Aorta (tissue), 5 donors: ENCODE measurements around the gene SNORC. TPM values are rescaled to one million over a fixed set of nuclear protein-coding genes. Genes with fewer than 3 reads are reported as not detected.

Experiments
- ATAC-seq: fragments of 200-7000 bp; cut with Tn5 transposase; one replicate; pipeline ENCODE4 v1.9.1; 2022; ENCODE audit warnings: moderate library complexity; ENCODE audit not compliant: low FRiP score
- DNase-seq, 2 donors: peaks; one replicate each; pipeline ENCODE4 v3.0.0-alpha.2; 2020
- H3K27ac ChIP-seq, 2 donors: one replicate each; pipeline ENCODE4 v1.5.1; 2013; ENCODE audit warnings: low read length in 2 of 2, mild to moderate bottlenecking in 2 of 2, moderate library complexity in 2 of 2, control low read depth in 1 of 2, inconsistent platforms in 1 of 2, low read depth in 1 of 2
- H3K27me3 ChIP-seq, 2 donors: one replicate each; pipeline ENCODE4 v1.6.1; 2013; ENCODE audit warnings: control low read depth in 1 of 2, low read length in 1 of 2, mild to moderate bottlenecking in 1 of 2, moderate library complexity in 1 of 2; ENCODE audit not compliant: insufficient read depth in 2 of 2, control insufficient read depth in 1 of 2
- H3K36me3 ChIP-seq, 2 donors: one replicate each; pipeline ENCODE4 v1.6.1; 2013; ENCODE audit warnings: control low read depth in 1 of 2, low read length in 1 of 2, mild to moderate bottlenecking in 1 of 2; ENCODE audit not compliant: insufficient read depth in 2 of 2, control insufficient read depth in 1 of 2
- H3K4me1 ChIP-seq, 2 donors: one replicate each; pipeline ENCODE4 v1.6.1; 2013; ENCODE audit warnings: low read length in 2 of 2, control low read depth in 1 of 2, mild to moderate bottlenecking in 1 of 2, moderate library complexity in 1 of 2; ENCODE audit not compliant: insufficient read depth in 2 of 2, control insufficient read depth in 1 of 2
- H3K4me3 ChIP-seq, 2 donors: one replicate each; pipeline ENCODE4 v1.5.1; 2013; ENCODE audit warnings: low read length in 2 of 2, control low read depth in 1 of 2, mild to moderate bottlenecking in 1 of 2
- H3K9me3 ChIP-seq: one replicate; pipeline ENCODE4 v1.6.1; 2013; ENCODE audit warnings: mild to moderate bottlenecking, low read length; ENCODE audit not compliant: control insufficient read depth
- WGBS, 2 donors: extraction: QIAGEN DNeasy Blood & Tissue Kit; methylation state at CpG; one replicate each; pipeline ENCODE4 v1.1.7; 2013; 5-methylcytosine and 5-hydroxymethylcytosine counted together
- intact Hi-C, 2 donors: fragments of 100-400 bp; cut with DNase I; formaldehyde crosslinking; loops; one replicate each; pipeline versions ENCODE4 v1.14.2 to v1.15.0; 2022
- polyA plus RNA-seq, 2 donors: library from polyadenylated mRNA; stranded (reverse); fragments of 200-250 nt; gene quantifications; one replicate each; pipeline ENCODE4 v1.2.3, GENCODE V29; 2013
- total RNA-seq, 2 donors: library from RNA; stranded (reverse); fragmentation: NEBNext Ultra II Directional; extraction: Animal tissue kit (Norgen Biotek cat#: 25700); gene quantifications; one replicate each; pipeline ENCODE4 v1.2.1, GENCODE V29; 2021
- donor health status: healthy with polysubstance abuse.
- donor health status: Bipolar disorder and iron deficiency.
- donor health status: DM: no; HTN: no; CAD: no.
- donor health status: DM: no; HTN: no; CAD: no.
- donor health status: DM: yes; HTN: yes; CAD: no.

SNORC gene
- total and polyA plus RNA-seq, 4 donors = 1.7 to 5.1 (median 2.5) TPM; not detected in 1

DNA sequence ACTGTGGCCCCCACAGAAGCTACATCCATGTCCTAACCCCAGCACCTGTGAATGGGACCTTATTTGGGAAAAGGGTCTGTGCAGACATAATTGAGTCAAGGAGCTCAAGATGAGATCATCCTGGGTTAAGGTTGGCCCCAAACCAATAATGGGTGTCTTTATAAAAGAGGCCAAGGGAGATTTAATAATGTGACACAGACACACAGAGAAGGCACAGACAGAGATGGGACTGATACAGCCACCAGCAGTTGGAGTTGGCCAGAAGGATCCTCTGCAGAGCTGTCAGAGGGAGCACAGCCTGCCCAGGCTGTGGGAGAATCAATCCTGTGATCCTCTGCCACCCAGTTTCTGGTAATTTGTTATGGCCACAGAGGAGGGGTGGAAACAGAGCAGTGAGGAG, 26.0 kb downstream of the SNORC start:
- no peak for DNase-seq
- Histone ChIP-seq H3K4me1 (no peaks in the 10 kb centered on the region), H3K36me3 (no peaks in the 10 kb centered on the region), H3K27ac (no peak overlapping the region), H3K4me3 (no peak overlapping the region), H3K9me3 (no peaks in the 10 kb centered on the region), H3K27me3 (no peaks in the 10 kb centered on the region)
- no peak for ATAC-seq
- intact Hi-C loops = no loop called here

DNA sequence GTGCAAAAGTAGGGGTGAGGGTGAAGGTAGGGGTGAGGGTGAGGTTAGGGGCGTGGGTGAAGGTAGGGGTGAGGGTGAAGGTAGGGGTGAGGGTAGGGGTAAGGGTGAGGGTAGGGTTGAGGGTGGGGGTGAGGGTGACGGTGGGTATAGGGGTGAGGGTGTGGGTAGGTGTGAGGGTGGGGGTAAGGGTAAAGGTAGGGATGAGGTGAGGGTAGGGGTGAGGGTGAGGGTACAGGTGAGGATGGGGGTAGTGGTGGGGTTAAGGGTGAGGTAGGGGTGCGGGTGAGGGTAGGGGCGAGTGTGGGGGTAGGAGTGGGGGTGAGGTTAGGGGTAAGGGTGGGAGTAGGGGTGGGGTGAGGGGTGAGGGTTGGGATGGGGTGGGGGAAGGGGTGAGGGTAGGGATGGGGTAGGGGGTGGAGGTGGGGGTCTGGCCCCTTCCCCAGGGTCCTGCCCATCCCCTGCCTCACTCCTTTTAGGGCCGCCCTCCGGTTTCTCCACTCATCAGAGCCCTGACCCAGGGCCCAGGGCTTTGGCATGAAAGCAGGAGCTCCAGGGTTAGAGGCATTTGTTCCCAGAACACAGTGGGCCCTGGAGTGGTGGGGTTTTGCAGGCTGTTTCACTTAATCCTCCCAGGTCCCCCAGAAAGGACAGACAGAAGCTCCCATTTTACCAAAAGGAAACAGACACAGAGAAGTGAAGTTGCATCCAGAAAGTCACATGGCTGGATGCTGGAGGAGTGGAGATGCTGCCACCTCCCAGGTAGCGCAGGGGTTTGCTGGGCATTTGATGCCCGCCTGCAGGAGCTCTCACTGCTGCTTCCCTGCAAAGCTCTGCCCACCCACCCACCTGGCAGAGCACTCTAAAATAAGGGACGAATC, 26.9 kb downstream of the SNORC start:
- 94% methylated on average over 9 of the region's 9 CpGs for whole genome bisulfite sequencing, 2 donors

DNA sequence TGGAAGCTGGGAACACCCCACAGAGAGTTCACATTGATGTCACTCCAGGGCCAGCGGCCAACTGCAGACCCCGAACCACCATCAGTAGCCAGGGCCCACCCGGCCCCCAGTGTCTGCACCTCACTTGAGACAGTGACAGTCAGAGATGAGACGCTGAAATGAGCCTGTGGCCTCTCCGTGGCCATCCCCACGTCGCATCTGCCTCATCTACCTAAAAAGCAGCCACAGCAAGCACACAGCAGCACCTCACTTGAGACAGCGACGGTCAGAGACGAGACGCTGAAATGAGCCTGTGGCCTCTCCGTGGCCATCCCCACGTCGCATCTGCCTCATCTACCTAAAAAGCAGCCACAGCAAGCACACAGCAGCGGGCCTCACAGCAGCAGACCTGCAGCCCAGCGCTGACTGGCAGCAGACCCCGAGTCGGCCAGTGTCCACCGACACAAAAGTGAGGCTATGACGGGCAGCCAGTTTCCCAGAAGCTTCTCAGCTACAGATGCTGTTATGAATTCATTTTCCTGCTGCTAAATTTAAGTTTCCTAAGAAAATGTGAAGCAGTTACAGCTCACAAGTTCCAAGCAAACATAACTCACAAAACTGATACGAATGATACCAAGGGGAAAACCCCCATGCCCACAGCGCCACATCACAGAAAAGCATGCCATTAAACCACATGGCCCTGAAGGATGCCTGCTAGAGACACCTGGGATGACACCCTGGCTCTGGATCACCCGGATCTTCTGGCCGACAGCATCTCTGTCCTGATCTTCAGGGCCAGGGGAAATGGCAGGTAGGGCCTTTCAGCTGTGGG, 27.7 kb downstream of the SNORC start:
- DNase-seq = peak in 1 of 2 donors; percentile 54
- Histone ChIP-seq H3K4me1 (no peaks in the 10 kb centered on the region), H3K27ac (no peak overlapping the region), H3K27me3 (no peaks in the 10 kb centered on the region), H3K4me3 (no peak overlapping the region), H3K9me3 (no peaks in the 10 kb centered on the region), H3K36me3 (no peaks in the 10 kb centered on the region)
- intact Hi-C loops = no loop called here
- ATAC-seq = no peak
- WGBS, 2 donors = 94 to 95% methylated on average over 24 of the region's 24 CpGs

More for the DNA sequence above, 26.9 kb downstream of the SNORC start:
- H3K36me3 ChIP-seq = no peaks in the 10 kb centered on the region
- no peak overlapping the region for H3K27ac ChIP-seq
- DNase-seq (no peak), ATAC-seq (no peak)
- H3K27me3 ChIP-seq = no peaks in the 10 kb centered on the region
- no peak overlapping the region for H3K4me3 ChIP-seq
- H3K4me1 ChIP-seq = no peaks in the 10 kb centered on the region
- intact Hi-C loops = no loop called here
- no peaks in the 10 kb centered on the region for H3K9me3 ChIP-seq

DNA sequence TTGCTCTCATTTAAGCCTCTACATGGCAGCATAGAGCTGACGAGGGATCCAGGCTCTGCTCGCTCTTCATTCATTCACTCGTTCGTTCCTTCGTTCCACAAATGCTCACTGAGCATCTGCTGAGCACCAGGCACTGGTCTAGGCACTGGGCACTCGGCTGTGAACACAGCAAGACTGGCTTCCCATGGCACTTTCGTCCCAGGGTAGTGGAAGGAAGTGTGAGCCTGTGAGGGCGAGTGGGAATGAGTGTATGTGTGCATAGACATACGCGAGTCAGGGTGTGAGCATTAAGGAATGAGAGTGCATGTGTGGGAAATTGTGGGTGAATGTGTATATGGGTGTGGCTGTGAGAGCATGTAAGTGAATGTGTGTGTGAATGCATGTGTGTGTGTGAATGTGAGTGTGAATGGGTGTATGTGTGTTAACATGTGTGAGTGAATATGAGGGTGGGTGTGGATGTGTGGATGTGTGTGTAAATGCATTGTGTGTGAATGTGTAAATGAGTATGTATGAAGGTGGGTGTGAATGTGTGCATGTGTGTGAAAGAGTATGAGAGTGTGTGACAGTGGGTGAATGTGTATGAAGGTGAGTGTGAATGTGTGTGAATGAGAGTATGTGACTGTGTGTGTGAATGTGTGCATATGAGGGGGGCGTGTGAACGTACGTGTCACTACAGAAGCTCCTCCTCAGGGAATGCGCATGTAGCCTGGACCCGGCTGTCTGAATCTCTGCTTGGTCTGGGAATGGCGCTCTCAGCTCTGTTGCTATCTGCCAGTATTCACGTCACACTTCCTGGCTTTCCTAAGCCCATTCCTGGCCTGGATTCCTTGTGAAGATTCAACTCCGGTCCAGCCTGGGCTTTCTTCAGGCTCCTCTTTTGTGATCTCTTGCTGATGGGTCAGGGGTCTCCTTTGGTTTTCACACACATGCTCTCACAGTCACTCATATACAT, 28.8 kb downstream of the SNORC start:
- no peaks in the 10 kb centered on the region for H3K9me3 ChIP-seq
- H3K27me3 ChIP-seq = no peaks in the 10 kb centered on the region
- ATAC-seq (no peak), DNase-seq (no peak)
- no peak overlapping the region for H3K27ac ChIP-seq
- WGBS, 2 donors = 63 to 71% methylated on average over 18 of the region's 18 CpGs
- H3K36me3 ChIP-seq = no peaks in the 10 kb centered on the region
- no peaks in the 10 kb centered on the region for H3K4me1 ChIP-seq
- intact Hi-C loops = no loop called here
- H3K4me3 ChIP-seq = no peak overlapping the region

DNA sequence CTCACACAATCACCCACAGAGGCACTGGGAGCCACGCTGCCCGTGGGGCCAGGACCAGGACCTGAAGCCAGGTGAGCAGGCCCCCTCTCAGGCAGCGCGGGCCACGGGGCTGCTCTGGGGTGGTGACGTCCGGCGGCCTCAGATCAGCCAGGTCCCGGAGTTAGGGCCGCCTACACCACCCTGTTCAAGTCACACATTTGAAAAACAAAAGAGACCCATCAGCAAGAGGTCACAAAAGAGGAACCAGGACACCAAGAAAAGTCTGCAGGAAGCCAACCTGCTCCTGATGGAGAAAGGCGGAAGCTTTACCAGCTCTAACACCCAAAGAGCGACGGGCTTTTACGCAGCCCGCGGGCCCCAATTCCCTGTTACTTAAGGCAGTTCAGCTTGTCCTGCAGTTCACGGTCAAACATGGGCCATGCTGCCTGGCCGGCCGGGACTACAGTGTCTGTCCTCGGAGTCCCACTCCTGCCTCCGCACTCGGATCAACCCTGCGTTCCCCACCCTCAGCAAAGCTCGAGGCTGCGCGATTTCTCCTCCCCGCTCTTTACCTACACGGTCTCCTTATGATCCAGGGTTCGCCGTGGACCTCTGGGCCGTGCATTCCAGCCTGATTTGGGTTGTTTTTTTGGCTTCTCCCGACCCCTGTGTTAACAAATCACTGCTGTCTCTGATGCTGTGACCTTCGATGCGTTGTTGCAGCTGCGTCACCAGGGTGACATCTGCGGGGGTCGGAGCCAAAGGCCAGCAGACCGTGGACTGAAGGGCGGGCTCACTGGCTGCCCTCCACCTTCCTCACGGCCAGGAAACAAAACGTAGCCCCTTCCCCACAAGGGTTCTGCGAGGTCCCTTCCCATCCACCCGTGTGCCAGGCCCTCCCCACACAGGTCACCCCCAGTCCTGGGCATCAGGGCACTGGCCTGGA, 31.0 kb downstream of the SNORC start:
- DNase-seq (peak in 1 of 2 donors; percentile 74), ATAC-seq (no peak)
- no peaks in the 10 kb centered on the region for H3K27me3 ChIP-seq
- no peak overlapping the region for H3K27ac ChIP-seq
- H3K9me3 ChIP-seq = no peaks in the 10 kb centered on the region
- H3K4me1 ChIP-seq = no peaks in the 10 kb centered on the region
- intact Hi-C loops = no loop called here
- no peak overlapping the region for H3K4me3 ChIP-seq
- no peaks in the 10 kb centered on the region for H3K36me3 ChIP-seq
- WGBS, 2 donors = 56 to 60% methylated on average over 43 of the region's 43 CpGs

DNA sequence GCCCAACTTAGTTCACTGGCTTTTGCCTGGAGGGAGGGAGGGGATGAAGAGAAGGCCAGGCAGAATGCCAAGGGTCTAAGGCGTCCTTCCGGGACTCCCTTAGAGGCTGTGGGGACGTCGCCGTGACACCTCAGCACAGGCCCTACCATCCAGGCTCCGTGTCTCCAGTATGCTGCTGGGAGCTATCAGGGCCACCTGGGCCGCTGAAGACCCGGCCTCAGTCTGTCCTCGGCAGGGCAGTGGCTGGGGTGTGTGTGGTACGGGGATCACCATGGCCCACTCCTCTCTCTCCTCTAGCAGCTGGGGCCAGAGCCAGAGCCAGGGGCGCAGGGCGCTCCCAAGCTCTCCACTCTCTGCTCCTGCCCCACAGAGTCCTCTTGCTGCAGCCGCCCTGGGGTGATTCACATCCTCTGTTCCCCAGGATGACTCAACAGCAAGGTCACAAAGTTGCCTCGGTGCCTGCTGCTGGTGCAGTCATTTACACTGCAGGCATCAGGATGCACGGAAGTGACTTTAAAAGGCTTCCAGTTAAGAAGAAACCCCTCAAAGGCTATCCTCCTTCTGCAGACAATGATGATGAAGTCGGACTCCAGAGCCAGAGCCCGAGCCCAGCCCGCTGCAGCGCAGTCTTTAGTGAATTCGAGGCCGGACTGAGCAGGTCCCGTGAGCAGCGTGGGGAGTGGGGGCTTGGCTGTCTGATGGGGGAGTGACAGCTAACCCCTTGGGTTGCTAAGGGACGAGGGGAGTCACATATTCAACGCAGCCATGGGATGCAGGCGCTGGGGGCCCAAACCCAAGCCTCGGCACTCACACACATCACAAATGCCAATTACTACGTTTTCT, 31.9 kb downstream of the SNORC start:
- 80% methylated on average over 28 of the region's 28 CpGs for WGBS, 2 donors
- DNase-seq (peak in 1 of 2 donors; percentile 67), ATAC-seq (no peak)
- H3K27ac ChIP-seq = no peak overlapping the region
- H3K9me3 ChIP-seq = no peaks in the 10 kb centered on the region
- H3K27me3 ChIP-seq = no peaks in the 10 kb centered on the region
- H3K36me3 ChIP-seq = no peaks in the 10 kb centered on the region
- intact Hi-C loops = no loop called here
- H3K4me1 ChIP-seq = no peaks in the 10 kb centered on the region
- no peak overlapping the region for H3K4me3 ChIP-seq

DNA sequence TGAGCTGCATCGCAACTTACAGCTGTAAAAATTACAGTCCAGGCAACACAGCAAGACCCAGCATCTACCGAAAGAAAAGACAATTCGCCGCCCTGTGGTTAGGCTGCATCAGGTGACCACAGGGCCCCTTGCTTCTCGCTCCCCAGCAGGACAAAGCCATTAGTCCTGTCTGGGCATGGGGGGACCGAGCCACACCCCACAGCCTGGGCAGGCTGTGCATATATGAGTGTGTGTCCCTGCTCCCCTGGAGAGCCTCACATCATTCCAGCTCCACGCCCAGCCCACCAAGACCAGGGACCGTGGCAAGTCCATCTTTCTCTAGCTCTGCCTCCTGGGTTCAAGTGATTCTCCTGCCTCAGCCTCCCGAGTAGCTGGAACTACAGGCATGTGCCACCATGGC, 33.9 kb downstream of the SNORC start:
- Histone ChIP-seq H3K27me3 (no peaks in the 10 kb centered on the region), H3K36me3 (no peaks in the 10 kb centered on the region), H3K27ac (no peak overlapping the region), H3K4me1 (no peaks in the 10 kb centered on the region), H3K9me3 (no peaks in the 10 kb centered on the region), H3K4me3 (no peak overlapping the region)
- DNase-seq (no peak), ATAC-seq (no peak)
- WGBS, 2 donors = 80 to 86% methylated on average over 9 of the region's 9 CpGs
- intact Hi-C loops = no loop called here
